Activated T-helper 1 cell treated with anti-CD3 and anti-CD28 coated beads, Interleukin-12 subunit alpha, Interleukin-12 subunit beta, Interleukin-2, Interleukin-4 antibody, amounts not matched to agents 30 ng/mL and 10 ng/mL and 1 ng/mL, durations not matched to agents 14 hours and 24 hours and 36 hours (primary cell): ENCODE measurements around the gene CTNND2. TPM values are rescaled to one million over a fixed set of nuclear protein-coding genes. Genes with fewer than 3 reads are reported as not detected.

Experiments used
- DNase-seq: peaks from one replicate; pipeline ENCODE4 v3.0.0; 2021; ENCODE audit warnings: low spot score
- H3K27ac Mint-ChIP-seq: one replicate; pipeline ENCODE4 v1.8.0; 2021; ENCODE audit warnings: mild to moderate bottlenecking, mixed read lengths
- H3K27me3 Mint-ChIP-seq: one replicate; pipeline ENCODE4 v1.8.0; 2022; ENCODE audit warnings: mild to moderate bottlenecking, moderate library complexity, mixed read lengths; ENCODE audit not compliant: insufficient read depth
- H3K36me3 Mint-ChIP-seq: one replicate; pipeline ENCODE4 v1.8.0; 2021; ENCODE audit warnings: low read depth, mixed read lengths
- H3K4me1 Mint-ChIP-seq: one replicate; pipeline ENCODE4 v1.8.0; 2021; ENCODE audit warnings: low read depth, mixed read lengths
- H3K4me3 Mint-ChIP-seq: one replicate; pipeline ENCODE4 v1.8.0; 2021; ENCODE audit warnings: mild to moderate bottlenecking, moderate library complexity, mixed read lengths
- H3K9me3 Mint-ChIP-seq: one replicate; pipeline ENCODE4 v1.8.0; 2021; ENCODE audit warnings: mixed read lengths
- intact Hi-C: fragments of 100-400 bp; cut with micrococcal nuclease; formaldehyde crosslinking; loops from one replicate; pipeline ENCODE4 v1.15.1; 2024
- total RNA-seq: library from RNA; stranded (reverse); gene quantifications from 2 replicates; pipeline ENCODE4 v1.2.3, GENCODE V29; 2022

CTNND2 gene
- total RNA-seq, 1 donor from 2014 or later = not detected

- Mint-ChIP-seq H3K4me3 (no peak overlapping the region), H3K9me3 (no peaks in the 10 kb centered on the region), H3K27me3 (peaks cover 2% of the 10 kb centered on the region), H3K4me1 (no peaks in the 10 kb centered on the region), H3K36me3 (no peaks in the 10 kb centered on the region), H3K27ac (no peak overlapping the region)
- DNase-seq = no peak
- intact Hi-C loops = no loop called here
Measured at GRCh38 chr5:11507156-11507910, 396.9 kb downstream of the CTNND2 start.

- intact Hi-C loops = no loop called here
- H3K36me3 Mint-ChIP-seq = no peaks in the 10 kb centered on the region
- H3K4me1 Mint-ChIP-seq = no peaks in the 10 kb centered on the region
- no peak overlapping the region for H3K27ac Mint-ChIP-seq
- H3K27me3 Mint-ChIP-seq = peaks cover 2% of the 10 kb centered on the region
- no peak overlapping the region for H3K4me3 Mint-ChIP-seq
- H3K9me3 Mint-ChIP-seq = no peaks in the 10 kb centered on the region
- DNase-seq = no peak
Measured at GRCh38 chr5:11504886-11505193, 399.4 kb downstream of the CTNND2 start.

- no peak for DNase-seq
- H3K4me1 Mint-ChIP-seq = no peaks in the 10 kb centered on the region
- H3K27ac Mint-ChIP-seq = no peak overlapping the region
- H3K27me3 Mint-ChIP-seq = peaks cover under 1% of the 10 kb centered on the region
- intact Hi-C loops = no loop called here
- no peak overlapping the region for H3K4me3 Mint-ChIP-seq
- no peaks in the 10 kb centered on the region for H3K9me3 Mint-ChIP-seq
- H3K36me3 Mint-ChIP-seq = no peaks in the 10 kb centered on the region
Measured at GRCh38 chr5:11504065-11504885, 400.0 kb downstream of the CTNND2 start.

- H3K4me3 Mint-ChIP-seq = no peak overlapping the region
- DNase-seq = no peak
- intact Hi-C loops = no loop called here
- H3K27me3 Mint-ChIP-seq = no peaks in the 10 kb centered on the region
- H3K9me3 Mint-ChIP-seq = no peaks in the 10 kb centered on the region
- no peak overlapping the region for H3K27ac Mint-ChIP-seq
- no peaks in the 10 kb centered on the region for H3K36me3 Mint-ChIP-seq
- H3K4me1 Mint-ChIP-seq = no peaks in the 10 kb centered on the region
Measured at GRCh38 chr5:11502783-11503182, 401.5 kb downstream of the CTNND2 start.

GRCh38 chr5:11497651-11498050 is 406.6 kb downstream of the CTNND2 start:
- Mint-ChIP-seq H3K27ac (no peak overlapping the region), H3K4me1 (no peaks in the 10 kb centered on the region), H3K27me3 (peaks cover 1% of the 10 kb centered on the region), H3K36me3 (no peaks in the 10 kb centered on the region), H3K4me3 (no peak overlapping the region), H3K9me3 (no peaks in the 10 kb centered on the region)
- intact Hi-C loops = no loop called here
- DNase-seq = no peak

DNA sequence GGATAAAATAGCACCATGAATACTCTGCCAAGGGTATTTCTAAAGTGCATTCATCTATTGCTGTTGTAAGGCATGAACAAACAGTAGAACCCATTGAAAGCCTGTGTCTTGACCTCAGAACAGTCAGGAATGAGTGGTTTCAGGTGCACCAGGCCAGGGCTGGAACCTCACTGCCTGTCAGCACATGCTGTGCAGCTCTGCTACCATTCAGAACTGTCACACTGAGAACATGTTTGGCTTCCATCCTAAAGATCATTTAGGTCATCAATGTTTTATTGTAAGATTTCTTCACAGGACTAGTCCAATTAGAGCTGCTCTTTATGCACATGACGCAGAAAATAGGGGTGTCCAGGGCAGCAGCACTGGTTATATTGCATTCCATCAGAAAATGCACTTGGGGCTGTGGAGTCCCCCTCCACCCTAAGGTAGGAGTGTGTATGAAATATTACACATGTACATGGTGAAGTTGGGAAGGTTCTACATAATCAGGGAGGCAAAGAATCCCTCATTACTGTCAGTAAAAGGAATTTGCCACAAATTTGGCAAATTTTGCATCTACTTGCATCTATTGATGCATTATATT is 408.0 kb downstream of the CTNND2 start:
- Mint-ChIP-seq H3K36me3 (no peaks in the 10 kb centered on the region), H3K4me3 (no peak overlapping the region), H3K27me3 (peaks cover 1% of the 10 kb centered on the region), H3K27ac (no peak overlapping the region), H3K4me1 (no peaks in the 10 kb centered on the region), H3K9me3 (no peaks in the 10 kb centered on the region)
- intact Hi-C loops = no loop called here
- DNase-seq = no peak

DNA sequence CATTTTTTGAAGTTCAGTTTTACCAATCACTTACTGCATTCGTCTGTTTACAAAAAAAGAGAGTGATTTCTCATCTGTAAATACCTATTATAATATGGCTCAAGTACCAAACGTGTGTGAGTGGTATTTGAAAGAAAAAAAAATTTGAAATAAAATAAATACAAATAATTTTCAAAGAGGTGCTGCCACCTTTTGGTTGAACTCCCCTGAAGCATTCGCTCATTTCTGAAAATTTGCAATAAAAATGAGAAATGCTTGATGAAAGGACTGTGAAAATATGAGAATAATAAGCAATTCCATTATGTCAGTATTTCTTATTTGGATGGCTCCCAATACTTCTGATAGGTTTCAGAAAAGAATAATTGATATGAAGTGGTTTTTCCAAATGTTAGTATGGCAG is 409.9 kb downstream of the CTNND2 start:
- intact Hi-C loops = no loop called here
- Mint-ChIP-seq H3K9me3 (no peaks in the 10 kb centered on the region), H3K4me3 (no peak overlapping the region), H3K27ac (no peak overlapping the region), H3K4me1 (no peaks in the 10 kb centered on the region), H3K36me3 (no peaks in the 10 kb centered on the region), H3K27me3 (peaks cover 1% of the 10 kb centered on the region)
- DNase-seq = no peak

DNA sequence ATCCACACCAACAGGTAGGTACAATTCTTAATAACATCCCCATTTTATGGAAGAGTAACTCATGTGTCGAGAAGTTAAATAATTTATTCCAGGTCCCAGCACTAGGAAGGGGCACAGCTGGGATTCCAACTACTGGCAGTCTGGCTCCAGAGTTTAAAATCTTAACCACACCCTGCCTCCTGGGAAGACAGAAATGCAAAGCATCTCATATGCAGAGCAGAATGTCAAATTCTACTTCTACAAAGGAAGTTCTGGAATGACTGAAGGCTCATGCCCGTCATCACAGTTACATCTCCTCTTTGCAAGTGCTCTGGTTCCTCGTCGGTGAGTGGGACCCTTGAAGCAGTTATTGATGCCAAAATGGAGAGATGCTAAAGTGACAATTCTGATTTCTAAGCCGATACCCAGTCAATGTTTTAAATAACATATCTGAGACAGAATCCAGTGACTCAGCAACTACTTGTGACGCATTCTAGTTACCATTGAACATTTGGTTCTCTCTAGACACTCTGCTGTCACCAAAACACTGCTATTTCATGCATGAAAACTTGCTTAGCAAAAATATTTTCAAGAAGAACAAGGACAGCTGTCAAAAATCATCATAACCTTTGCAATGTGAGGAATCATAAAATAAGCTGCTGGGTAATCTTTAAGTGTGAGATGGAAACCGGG is 412.7 kb downstream of the CTNND2 start:
- Mint-ChIP-seq H3K4me3 (no peak overlapping the region), H3K4me1 (no peaks in the 10 kb centered on the region), H3K27me3 (no peaks in the 10 kb centered on the region), H3K36me3 (no peaks in the 10 kb centered on the region), H3K9me3 (no peaks in the 10 kb centered on the region), H3K27ac (no peak overlapping the region)
- DNase-seq = no peak
- intact Hi-C loops = no loop called here

- Mint-ChIP-seq H3K27me3 (no peaks in the 10 kb centered on the region), H3K9me3 (no peaks in the 10 kb centered on the region), H3K4me1 (no peaks in the 10 kb centered on the region), H3K4me3 (no peak overlapping the region), H3K36me3 (no peaks in the 10 kb centered on the region), H3K27ac (no peak overlapping the region)
- DNase-seq = no peak
- intact Hi-C loops = no loop called here
Measured at GRCh38 chr5:11483630-11484029, 420.6 kb downstream of the CTNND2 start.

GRCh38 chr5:11482011-11482410 is 422.2 kb downstream of the CTNND2 start:
- H3K27ac Mint-ChIP-seq = no peak overlapping the region
- no peaks in the 10 kb centered on the region for H3K9me3 Mint-ChIP-seq
- H3K4me3 Mint-ChIP-seq = no peak overlapping the region
- DNase-seq = no peak
- intact Hi-C loops = no loop called here
- H3K27me3 Mint-ChIP-seq = no peaks in the 10 kb centered on the region
- H3K4me1 Mint-ChIP-seq = no peaks in the 10 kb centered on the region
- H3K36me3 Mint-ChIP-seq = no peaks in the 10 kb centered on the region

- Mint-ChIP-seq H3K4me1 (no peaks in the 10 kb centered on the region), H3K27ac (no peak overlapping the region), H3K4me3 (no peak overlapping the region), H3K36me3 (no peaks in the 10 kb centered on the region), H3K9me3 (no peaks in the 10 kb centered on the region), H3K27me3 (no peaks in the 10 kb centered on the region)
- intact Hi-C loops = no loop called here
- no peak for DNase-seq
Measured at GRCh38 chr5:11477786-11478185, 426.5 kb downstream of the CTNND2 start.

DNA sequence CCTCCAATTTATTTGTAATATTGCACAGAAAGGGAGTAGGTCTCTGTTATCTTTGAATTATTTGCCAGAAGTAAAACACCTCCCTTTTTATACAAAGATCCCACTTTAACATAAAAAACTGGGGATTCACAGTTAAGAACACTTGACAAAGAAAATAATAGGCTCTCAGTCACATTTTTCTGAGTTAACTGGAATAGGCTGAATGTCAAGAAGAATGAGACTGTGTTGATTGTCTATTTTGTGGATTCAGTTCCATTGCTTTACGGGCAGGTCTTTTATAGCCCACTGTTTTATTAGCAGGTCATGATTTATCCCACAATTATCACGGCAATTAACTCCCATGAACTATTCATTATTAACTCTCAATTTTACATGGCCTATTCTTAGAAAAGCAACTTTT is 427.4 kb downstream of the CTNND2 start:
- Mint-ChIP-seq H3K4me1 (no peaks in the 10 kb centered on the region), H3K27ac (no peak overlapping the region), H3K27me3 (no peaks in the 10 kb centered on the region), H3K9me3 (no peaks in the 10 kb centered on the region), H3K4me3 (no peak overlapping the region), H3K36me3 (no peaks in the 10 kb centered on the region)
- DNase-seq = no peak
- intact Hi-C loops = no loop called here
